ENCODE results near the gene ADAP1.

ADAP1 gene

GRCh38 chr7:893686-894085, 60.8 kb downstream of the ADAP1 start:
- peaks cover 0 to 10% (median 7%) of the 10 kb centered on the region in 5 donors for H3K4me1 ChIP-seq (ENCODE audit: control insufficient read depth in 5 of 5, insufficient read depth in 5 of 5, low read length in 5 of 5)
- H3K4me3 ChIP-seq (ENCODE audit: low read depth in 1 of 5, low read length in 5 of 5): no peak overlapping the region
- no peaks in the 10 kb centered on the region for H3K27me3 ChIP-seq (ENCODE audit: control insufficient read depth in 5 of 5, insufficient read depth in 4 of 5, low read length in 5 of 5)
- no peaks in the 10 kb centered on the region for H3K9me3 ChIP-seq (ENCODE audit: control insufficient read depth in 5 of 5, low read length in 5 of 5)
- H3K36me3 ChIP-seq (ENCODE audit: control insufficient read depth in 5 of 5, insufficient read depth in 5 of 5, low read length in 5 of 5): peaks cover 0 to 94% (median 79%) of the 10 kb centered on the region in 5 donors
- H3K27ac ChIP-seq (ENCODE audit: low read depth, low read length): no peak overlapping the region
- no peak overlapping the region for H3K9ac ChIP-seq (ENCODE audit: low read length in 5 of 5)

- Histone ChIP-seq H3K27me3 (ENCODE audit: control insufficient read depth in 5 of 5, insufficient read depth in 4 of 5, low read length in 5 of 5) (no peaks in the 10 kb centered on the region), H3K9me3 (ENCODE audit: control insufficient read depth in 5 of 5, low read length in 5 of 5) (no peaks in the 10 kb centered on the region), H3K9ac (ENCODE audit: low read length in 5 of 5) (no peak overlapping the region), H3K4me1 (ENCODE audit: control insufficient read depth in 5 of 5, insufficient read depth in 5 of 5, low read length in 5 of 5) (peaks cover 0 to 4% (median 4%) of the 10 kb centered on the region in 5 donors), H3K4me3 (ENCODE audit: low read depth in 1 of 5, low read length in 5 of 5) (no peak overlapping the region), H3K36me3 (ENCODE audit: control insufficient read depth in 5 of 5, insufficient read depth in 5 of 5, low read length in 5 of 5) (peaks cover 0 to 94% (median 84%) of the 10 kb centered on the region in 5 donors), H3K27ac (ENCODE audit: low read depth, low read length) (no peak overlapping the region)
These were observed 61.6 kb downstream of the ADAP1 start for GRCh38 chr7:892648-893593.

- peaks cover 0 to 95% (median 90%) of the 10 kb centered on the region in 5 donors for H3K36me3 ChIP-seq (ENCODE audit: control insufficient read depth in 5 of 5, insufficient read depth in 5 of 5, low read length in 5 of 5)
These were observed 62.7 kb downstream of the ADAP1 start for GRCh38 chr7:891805-892204.

GRCh38 chr7:891291-891690, 63.2 kb downstream of the ADAP1 start:
- Histone ChIP-seq H3K4me1 (ENCODE audit: control insufficient read depth in 5 of 5, insufficient read depth in 5 of 5, low read length in 5 of 5) (no peaks in the 10 kb centered on the region), H3K27me3 (ENCODE audit: control insufficient read depth in 5 of 5, insufficient read depth in 4 of 5, low read length in 5 of 5) (no peaks in the 10 kb centered on the region), H3K9ac (ENCODE audit: low read length in 5 of 5) (no peak overlapping the region), H3K9me3 (ENCODE audit: control insufficient read depth in 5 of 5, low read length in 5 of 5) (no peaks in the 10 kb centered on the region), H3K4me3 (ENCODE audit: low read depth in 1 of 5, low read length in 5 of 5) (no peak overlapping the region), H3K27ac (ENCODE audit: low read depth, low read length) (no peak overlapping the region), H3K36me3 (ENCODE audit: control insufficient read depth in 5 of 5, insufficient read depth in 5 of 5, low read length in 5 of 5) (peaks cover 0 to 95% (median 90%) of the 10 kb centered on the region in 5 donors)

More at GRCh38 chr7:891805-892204, 62.7 kb downstream of the ADAP1 start:
- Histone ChIP-seq H3K9me3 (ENCODE audit: control insufficient read depth in 5 of 5, low read length in 5 of 5) (no peaks in the 10 kb centered on the region), H3K9ac (ENCODE audit: low read length in 5 of 5) (no peak overlapping the region), H3K27me3 (ENCODE audit: control insufficient read depth in 5 of 5, insufficient read depth in 4 of 5, low read length in 5 of 5) (no peaks in the 10 kb centered on the region), H3K4me1 (ENCODE audit: control insufficient read depth in 5 of 5, insufficient read depth in 5 of 5, low read length in 5 of 5) (no peaks in the 10 kb centered on the region), H3K4me3 (ENCODE audit: low read depth in 1 of 5, low read length in 5 of 5) (no peak overlapping the region), H3K27ac (ENCODE audit: low read depth, low read length) (no peak overlapping the region)

- Histone ChIP-seq H3K36me3 (ENCODE audit: control insufficient read depth in 5 of 5, insufficient read depth in 5 of 5, low read length in 5 of 5) (peaks cover 0 to 95% (median 90%) of the 10 kb centered on the region in 5 donors), H3K9me3 (ENCODE audit: control insufficient read depth in 5 of 5, low read length in 5 of 5) (no peaks in the 10 kb centered on the region)
These were observed 63.6 kb downstream of the ADAP1 start for GRCh38 chr7:890868-891267.

GRCh38 chr7:889391-889790, 65.1 kb downstream of the ADAP1 start:
- Histone ChIP-seq H3K27me3 (ENCODE audit: control insufficient read depth in 5 of 5, insufficient read depth in 4 of 5, low read length in 5 of 5) (no peaks in the 10 kb centered on the region), H3K4me1 (ENCODE audit: control insufficient read depth in 5 of 5, insufficient read depth in 5 of 5, low read length in 5 of 5) (peaks cover 0 to 14% (median 2%) of the 10 kb centered on the region in 5 donors), H3K27ac (ENCODE audit: low read depth, low read length) (no peak overlapping the region), H3K9me3 (ENCODE audit: control insufficient read depth in 5 of 5, low read length in 5 of 5) (no peaks in the 10 kb centered on the region), H3K36me3 (ENCODE audit: control insufficient read depth in 5 of 5, insufficient read depth in 5 of 5, low read length in 5 of 5) (peaks cover 0 to 83% (median 75%) of the 10 kb centered on the region in 5 donors), H3K9ac (ENCODE audit: low read length in 5 of 5) (no peak overlapping the region), H3K4me3 (ENCODE audit: low read depth in 1 of 5, low read length in 5 of 5) (no peak overlapping the region)

More at GRCh38 chr7:890868-891267, 63.6 kb downstream of the ADAP1 start:
- H3K27me3 ChIP-seq (ENCODE audit: control insufficient read depth in 5 of 5, insufficient read depth in 4 of 5, low read length in 5 of 5): no peaks in the 10 kb centered on the region
- peaks cover 0 to 1% (median 0%) of the 10 kb centered on the region in 5 donors for H3K4me1 ChIP-seq (ENCODE audit: control insufficient read depth in 5 of 5, insufficient read depth in 5 of 5, low read length in 5 of 5)
- H3K4me3 ChIP-seq (ENCODE audit: low read depth in 1 of 5, low read length in 5 of 5): no peak overlapping the region
- no peak overlapping the region for H3K27ac ChIP-seq (ENCODE audit: low read depth, low read length)
- H3K9ac ChIP-seq (ENCODE audit: low read length in 5 of 5): no peak overlapping the region

- no peaks in the 10 kb centered on the region for H3K9me3 ChIP-seq (ENCODE audit: control insufficient read depth in 5 of 5, low read length in 5 of 5)
- H3K4me1 ChIP-seq (ENCODE audit: control insufficient read depth in 5 of 5, insufficient read depth in 5 of 5, low read length in 5 of 5): peaks cover 0 to 17% (median 6%) of the 10 kb centered on the region in 5 donors
- no peak overlapping the region for H3K27ac ChIP-seq (ENCODE audit: low read depth, low read length)
- no peak overlapping the region for H3K9ac ChIP-seq (ENCODE audit: low read length in 5 of 5)
- no peaks in the 10 kb centered on the region for H3K27me3 ChIP-seq (ENCODE audit: control insufficient read depth in 5 of 5, insufficient read depth in 4 of 5, low read length in 5 of 5)
- no peak overlapping the region for H3K4me3 ChIP-seq (ENCODE audit: low read depth in 1 of 5, low read length in 5 of 5)
- peaks cover 0 to 79% (median 71%) of the 10 kb centered on the region in 5 donors for H3K36me3 ChIP-seq (ENCODE audit: control insufficient read depth in 5 of 5, insufficient read depth in 5 of 5, low read length in 5 of 5)
These were observed 65.5 kb downstream of the ADAP1 start for GRCh38 chr7:889025-889390.

- no peak overlapping the region for H3K27ac ChIP-seq (ENCODE audit: low read depth, low read length)
- H3K9me3 ChIP-seq (ENCODE audit: control insufficient read depth in 5 of 5, low read length in 5 of 5): no peaks in the 10 kb centered on the region
- H3K36me3 ChIP-seq (ENCODE audit: control insufficient read depth in 5 of 5, insufficient read depth in 5 of 5, low read length in 5 of 5): peaks cover 0 to 72% (median 64%) of the 10 kb centered on the region in 5 donors
- H3K4me3 ChIP-seq (ENCODE audit: low read depth in 1 of 5, low read length in 5 of 5): no peak overlapping the region
- H3K4me1 ChIP-seq (ENCODE audit: control insufficient read depth in 5 of 5, insufficient read depth in 5 of 5, low read length in 5 of 5): peaks cover 0 to 24% (median 12%) of the 10 kb centered on the region in 5 donors
- no peaks in the 10 kb centered on the region for H3K27me3 ChIP-seq (ENCODE audit: control insufficient read depth in 5 of 5, insufficient read depth in 4 of 5, low read length in 5 of 5)
- no peak overlapping the region for H3K9ac ChIP-seq (ENCODE audit: low read length in 5 of 5)
These were observed 66.1 kb downstream of the ADAP1 start for GRCh38 chr7:888081-889024.

GRCh38 chr7:887488-887820, 67.0 kb downstream of the ADAP1 start:
- Histone ChIP-seq H3K27ac (ENCODE audit: low read depth, low read length) (no peak overlapping the region), H3K36me3 (ENCODE audit: control insufficient read depth in 5 of 5, insufficient read depth in 5 of 5, low read length in 5 of 5) (peaks cover 0 to 63% (median 55%) of the 10 kb centered on the region in 5 donors), H3K9me3 (ENCODE audit: control insufficient read depth in 5 of 5, low read length in 5 of 5) (no peaks in the 10 kb centered on the region), H3K4me3 (ENCODE audit: low read depth in 1 of 5, low read length in 5 of 5) (no peak overlapping the region), H3K9ac (ENCODE audit: low read length in 5 of 5) (no peak overlapping the region), H3K27me3 (ENCODE audit: control insufficient read depth in 5 of 5, insufficient read depth in 4 of 5, low read length in 5 of 5) (no peaks in the 10 kb centered on the region), H3K4me1 (ENCODE audit: control insufficient read depth in 5 of 5, insufficient read depth in 5 of 5, low read length in 5 of 5) (peaks cover 3 to 32% (median 21%) of the 10 kb centered on the region in 5 donors)
